ENCODE measurements around the gene MEIKIN. TPM values are rescaled to one million over a fixed set of nuclear protein-coding genes. Genes with fewer than 3 reads are reported as not detected.

The MEIKIN gene
- total and polyA plus RNA-seq, 2 experiments from 2014 or later = not detected

DNA sequence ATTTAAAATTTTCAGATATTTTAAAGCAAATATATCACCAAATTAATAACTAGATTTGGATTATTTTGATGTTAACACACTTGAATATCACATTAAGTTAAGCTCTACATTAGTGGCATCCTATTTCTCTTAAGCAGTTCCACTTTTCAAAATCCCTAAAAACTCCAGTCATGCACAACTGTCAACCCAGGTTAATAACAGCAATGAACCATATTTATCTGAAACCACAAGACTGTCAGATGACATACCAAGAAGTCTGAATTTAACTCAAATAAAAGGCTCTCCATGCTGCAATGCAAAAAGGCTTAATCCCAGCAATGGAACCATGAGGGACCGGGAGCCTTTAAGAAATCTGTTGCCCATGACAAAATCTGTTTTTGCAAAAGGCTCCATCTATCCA lies 176.1 kb downstream of the MEIKIN start:
- no peak for DNase-seq (ENCODE audit: low spot score)
- no peak overlapping the region for H3K27ac Mint-ChIP-seq

GRCh38 chr5:131767891-131768290 lies 177.6 kb downstream of the MEIKIN start:
- Histone ChIP-seq H3K27ac (ENCODE audit: low read depth) (no peak overlapping the region), H3K4me1 (ENCODE audit: insufficient read depth) (no peaks in the 10 kb centered on the region), H3F3A (replicated peaks; ENCODE audit: low read depth) (no peaks in the 10 kb centered on the region), H3K79me2 (replicated peaks; ENCODE audit: insufficient read depth) (peaks cover 88% of the 10 kb centered on the region), H2AFZ (no peak overlapping the region), H3K4me3 (no peak overlapping the region), H4K20me1 (replicated peaks; ENCODE audit: insufficient read depth) (peaks cover 18% of the 10 kb centered on the region), H3K9me2 (ENCODE audit: insufficient read depth) (no peaks in the 10 kb centered on the region), H3K36me3 (ENCODE audit: insufficient read depth) (no peaks in the 10 kb centered on the region), H3K27me3 (ENCODE audit: insufficient read depth) (no peaks in the 10 kb centered on the region), H3K4me2 (no peak overlapping the region)
- H3K27ac Mint-ChIP-seq = no peak overlapping the region
- ATAC-seq (no peak), DNase-seq (ENCODE audit: low spot score) (no peak)
- H3K36me3 Mint-ChIP-seq (ENCODE audit: low read depth) = peaks cover 18% of the 10 kb centered on the region; the same call in 2 of the 3 replicates
- H3K4me1 Mint-ChIP-seq = no peaks in the 10 kb centered on the region
- no peaks in the 10 kb centered on the region for H3K27me3 Mint-ChIP-seq (ENCODE audit: insufficient read depth, low read depth, poor library complexity)
- H3K4me3 Mint-ChIP-seq = no peak overlapping the region
- H3K9me3 Mint-ChIP-seq = peaks cover 3% of the 10 kb centered on the region; the same call in 1 of the 3 replicates
- TF ChIP-seq STAT1 (IDR thresholded peaks at IDR 0.05; ENCODE audit: unreplicated experiment) = no peak
- TF ChIP-seq EZH2phosphoT487 (IDR thresholded peaks at IDR 0.05; ENCODE audit: unreplicated experiment) = no peak
- no peak for TF ChIP-seq ZNF331 (CRISPR knock-in tag; IDR thresholded peaks at IDR 0.05; ENCODE audit: low read depth)
- no peak for TF ChIP-seq POLR2AphosphoS5 (IDR thresholded peaks at IDR 0.05; ENCODE audit: low read depth)
- TF ChIP-seq JUNB (IDR thresholded peaks at IDR 0.05; ENCODE audit: unreplicated experiment) = no peak
- no peak for TF ChIP-seq CTCF (conservative IDR thresholded peaks at IDR 0.05; ENCODE audit: low read depth in 2 of 2)
- no peak for TF ChIP-seq EZH2 (IDR thresholded peaks at IDR 0.05; ENCODE audit: low read depth, unreplicated experiment)
- TF ChIP-seq CREB1 (CRISPR knock-in tag; IDR thresholded peaks at IDR 0.05; ENCODE audit: low read depth) = no peak
- TF ChIP-seq NANOG (IDR thresholded peaks at IDR 0.05; ENCODE audit: borderline replicate concordance) = no peak

More for the DNA sequence above, 176.1 kb downstream of the MEIKIN start:
- Histone ChIP-seq H3K27ac (ENCODE audit: low read depth) (no peak overlapping the region), H3K4me3 (no peak overlapping the region), H2AFZ (no peak overlapping the region), H4K20me1 (replicated peaks; ENCODE audit: insufficient read depth) (peaks cover 18% of the 10 kb centered on the region), H3F3A (replicated peaks; ENCODE audit: low read depth) (no peaks in the 10 kb centered on the region), H3K4me1 (ENCODE audit: insufficient read depth) (no peaks in the 10 kb centered on the region), H3K9me2 (ENCODE audit: insufficient read depth) (no peaks in the 10 kb centered on the region), H3K79me2 (replicated peaks; ENCODE audit: insufficient read depth) (peaks cover 89% of the 10 kb centered on the region), H3K36me3 (ENCODE audit: insufficient read depth) (no peaks in the 10 kb centered on the region), H3K4me2 (no peak overlapping the region), H3K27me3 (ENCODE audit: insufficient read depth) (no peaks in the 10 kb centered on the region)
- Mint-ChIP-seq H3K36me3 (ENCODE audit: low read depth) (peaks cover 11% of the 10 kb centered on the region; the same call in 2 of the 3 replicates), H3K9me3 (no peaks in the 10 kb centered on the region; the same call in 2 of the 3 replicates), H3K4me1 (no peaks in the 10 kb centered on the region), H3K4me3 (no peak overlapping the region), H3K27me3 (ENCODE audit: insufficient read depth, low read depth, poor library complexity) (no peaks in the 10 kb centered on the region)
- ATAC-seq = no peak
- TF ChIP-seq, protein P1, sequence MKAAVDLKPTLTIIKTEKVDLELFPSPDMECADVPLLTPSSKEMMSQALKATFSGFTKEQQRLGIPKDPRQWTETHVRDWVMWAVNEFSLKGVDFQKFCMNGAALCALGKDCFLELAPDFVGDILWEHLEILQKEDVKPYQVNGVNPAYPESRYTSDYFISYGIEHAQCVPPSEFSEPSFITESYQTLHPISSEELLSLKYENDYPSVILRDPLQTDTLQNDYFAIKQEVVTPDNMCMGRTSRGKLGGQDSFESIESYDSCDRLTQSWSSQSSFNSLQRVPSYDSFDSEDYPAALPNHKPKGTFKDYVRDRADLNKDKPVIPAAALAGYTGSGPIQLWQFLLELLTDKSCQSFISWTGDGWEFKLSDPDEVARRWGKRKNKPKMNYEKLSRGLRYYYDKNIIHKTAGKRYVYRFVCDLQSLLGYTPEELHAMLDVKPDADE (IDR thresholded peaks at IDR 0.05) = no peak
- no peak for TF ChIP-seq NANOG (IDR thresholded peaks at IDR 0.05; ENCODE audit: borderline replicate concordance)
- no peak for TF ChIP-seq EZH2phosphoT487 (IDR thresholded peaks at IDR 0.05; ENCODE audit: unreplicated experiment)
- no peak for TF ChIP-seq CTCF (conservative IDR thresholded peaks at IDR 0.05; ENCODE audit: low read depth in 2 of 2)
- TF ChIP-seq STAT1 (IDR thresholded peaks at IDR 0.05; ENCODE audit: unreplicated experiment) = no peak
